Skeletal muscle satellite cell (primary cell): ENCODE results near the gene SNX11.

ENCODE experiments used
- H3K27me3 ChIP-seq: 2 replicates; pipeline ENCODE4 v1.7.0; 2013; ENCODE audit warnings: low read length; ENCODE audit not compliant: control insufficient read depth, insufficient read depth
- H3K36me3 ChIP-seq: 2 replicates; pipeline ENCODE4 v1.7.0; 2013; ENCODE audit warnings: mild to moderate bottlenecking, control low read depth, low read length; ENCODE audit not compliant: insufficient read depth
- H3K4me1 ChIP-seq: 2 replicates; pipeline ENCODE4 v1.7.0; 2013; ENCODE audit warnings: low read length; ENCODE audit not compliant: control insufficient read depth, insufficient read depth
- H3K4me2 ChIP-seq: 2 replicates; pipeline ENCODE4 v1.7.0; 2013; ENCODE audit warnings: mild to moderate bottlenecking, low read length
- H3K4me3 ChIP-seq: 2 replicates; pipeline ENCODE4 v1.7.0; 2013; ENCODE audit warnings: low read length
- H3K9ac ChIP-seq: 2 replicates; pipeline ENCODE4 v1.7.0; 2013; ENCODE audit warnings: mild to moderate bottlenecking, low read depth, low read length, moderate library complexity
- H3K9me3 ChIP-seq: replicated peaks from 2 replicates; pipeline ENCODE4 v1.7.0; 2013; ENCODE audit warnings: mild to moderate bottlenecking, control low read depth, low read length

SNX11 gene

DNA sequence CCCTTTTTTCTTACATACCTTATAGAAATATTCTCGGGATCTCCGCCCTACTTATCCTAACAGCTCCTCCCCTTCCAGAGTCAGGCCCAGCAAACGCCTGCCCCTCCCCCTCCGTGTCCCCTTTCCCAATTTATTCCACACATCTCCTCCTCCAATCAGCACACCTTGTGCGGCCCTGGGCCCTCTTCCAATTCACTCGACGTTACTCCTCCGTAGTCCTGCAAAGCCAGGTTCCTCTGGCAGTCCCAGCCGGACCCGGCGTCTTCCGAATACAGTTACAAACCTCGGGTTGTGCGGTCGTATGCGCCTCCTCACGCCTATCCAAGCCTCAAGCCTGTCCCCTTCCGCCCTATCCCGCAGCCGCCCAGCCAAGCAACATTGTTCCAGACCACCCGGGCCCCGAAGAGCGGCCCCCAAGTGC lies 7.0 kb upstream of the SNX11 start:
- Histone ChIP-seq H3K4me2 (peak overlapping the region; percentile 86), H3K9ac (peak overlapping the region; percentile 81), H3K27me3 (no peaks in the 10 kb centered on the region), H3K36me3 (peaks cover 5% of the 10 kb centered on the region), H3K9me3 (no peaks in the 10 kb centered on the region), H3K4me1 (no peaks in the 10 kb centered on the region), H3K4me3 (peak overlapping the region; percentile 87)

DNA sequence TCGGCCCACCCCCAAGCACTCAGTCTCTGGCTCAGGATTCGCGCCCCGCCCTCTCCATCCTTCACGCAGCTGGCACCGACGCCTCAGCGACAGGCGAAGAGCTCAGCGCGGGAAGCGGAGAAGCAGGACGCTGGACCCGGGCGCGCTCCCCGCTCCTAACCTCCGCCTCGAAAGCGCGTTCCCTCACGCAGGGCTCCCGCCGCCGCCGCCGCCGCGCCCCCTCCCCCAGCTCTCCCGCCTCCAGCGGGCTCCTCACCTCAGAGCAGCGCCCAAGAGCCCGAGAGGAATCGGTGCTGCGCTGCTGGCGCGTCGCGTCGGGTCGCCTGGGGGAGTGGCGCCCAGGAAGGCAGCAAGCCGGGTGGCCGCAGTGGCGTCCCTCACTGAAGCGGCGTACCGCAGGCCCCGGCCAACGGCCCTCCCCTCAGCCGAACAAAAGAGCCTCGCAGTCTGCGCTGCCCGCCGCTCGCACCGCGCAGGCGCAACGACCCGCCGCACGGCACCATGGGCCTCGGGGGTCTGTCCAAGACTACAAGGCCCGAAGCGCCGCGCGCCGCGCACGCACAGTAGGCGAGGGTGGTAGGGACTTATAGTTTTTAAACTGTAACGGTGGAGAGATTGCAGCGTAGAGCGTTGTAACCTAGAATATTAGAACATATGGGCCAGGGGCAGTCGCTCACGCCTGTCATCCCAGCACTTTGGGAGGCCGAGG lies 6.4 kb upstream of the SNX11 start, which contains the start of gene CBX1:
Gene CBX1, minus strand, starts transcription at position 467 of the 709 bp plus-strand sequence. CDS start 24,474 bp downstream, outside the sequence.
- Histone ChIP-seq H3K9ac (peak within 1 kb of the TSS; percentile 81), H3K36me3 (no peaks in the 10 kb centered on the region), H3K4me3 (peak within 1 kb of the TSS; percentile 87), H3K4me2 (peak within 1 kb of the TSS; percentile 86), H3K27me3 (no peaks in the 10 kb centered on the region), H3K4me1 (no peaks in the 10 kb centered on the region), H3K9me3 (no peaks in the 10 kb centered on the region)

DNA sequence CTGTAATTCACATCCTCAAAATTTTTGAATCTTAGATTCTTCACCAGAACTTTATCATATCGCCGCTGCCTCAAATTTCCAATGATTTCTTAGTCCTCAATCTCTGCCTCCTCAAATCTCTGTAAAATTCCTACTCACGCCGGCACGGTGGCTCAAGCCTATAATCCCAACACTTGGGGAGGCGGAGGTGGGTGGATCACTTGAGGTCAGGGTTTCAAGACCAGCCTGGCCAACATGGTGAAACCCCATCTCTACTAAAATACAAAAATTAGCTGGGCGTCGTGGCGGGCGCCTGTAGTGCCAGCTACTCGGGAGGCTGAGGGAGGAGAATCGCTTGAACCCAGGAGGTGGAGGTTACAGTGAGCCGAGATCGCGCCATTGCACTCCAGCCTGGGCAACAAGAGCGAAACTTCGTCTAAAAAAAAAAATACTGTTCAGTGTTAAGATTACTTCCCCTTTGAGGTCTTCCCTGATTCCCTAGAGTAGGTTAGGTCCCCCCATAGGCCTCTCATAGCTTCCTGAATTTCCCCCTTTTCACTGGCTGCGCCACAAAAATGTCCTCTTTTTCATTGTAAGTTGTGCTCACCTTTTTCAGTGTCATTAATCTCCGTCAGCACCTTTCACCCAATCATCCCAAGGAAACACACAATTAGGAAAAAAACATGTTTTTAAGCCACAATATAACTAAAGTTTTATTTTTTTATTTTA lies 5.4 kb upstream of the SNX11 start:
- Histone ChIP-seq H3K9ac (no peak overlapping the region), H3K4me1 (peaks cover 3% of the 10 kb centered on the region), H3K4me3 (no peak overlapping the region), H3K36me3 (no peaks in the 10 kb centered on the region), H3K9me3 (no peaks in the 10 kb centered on the region), H3K27me3 (no peaks in the 10 kb centered on the region), H3K4me2 (peak overlapping the region; percentile 86)

DNA sequence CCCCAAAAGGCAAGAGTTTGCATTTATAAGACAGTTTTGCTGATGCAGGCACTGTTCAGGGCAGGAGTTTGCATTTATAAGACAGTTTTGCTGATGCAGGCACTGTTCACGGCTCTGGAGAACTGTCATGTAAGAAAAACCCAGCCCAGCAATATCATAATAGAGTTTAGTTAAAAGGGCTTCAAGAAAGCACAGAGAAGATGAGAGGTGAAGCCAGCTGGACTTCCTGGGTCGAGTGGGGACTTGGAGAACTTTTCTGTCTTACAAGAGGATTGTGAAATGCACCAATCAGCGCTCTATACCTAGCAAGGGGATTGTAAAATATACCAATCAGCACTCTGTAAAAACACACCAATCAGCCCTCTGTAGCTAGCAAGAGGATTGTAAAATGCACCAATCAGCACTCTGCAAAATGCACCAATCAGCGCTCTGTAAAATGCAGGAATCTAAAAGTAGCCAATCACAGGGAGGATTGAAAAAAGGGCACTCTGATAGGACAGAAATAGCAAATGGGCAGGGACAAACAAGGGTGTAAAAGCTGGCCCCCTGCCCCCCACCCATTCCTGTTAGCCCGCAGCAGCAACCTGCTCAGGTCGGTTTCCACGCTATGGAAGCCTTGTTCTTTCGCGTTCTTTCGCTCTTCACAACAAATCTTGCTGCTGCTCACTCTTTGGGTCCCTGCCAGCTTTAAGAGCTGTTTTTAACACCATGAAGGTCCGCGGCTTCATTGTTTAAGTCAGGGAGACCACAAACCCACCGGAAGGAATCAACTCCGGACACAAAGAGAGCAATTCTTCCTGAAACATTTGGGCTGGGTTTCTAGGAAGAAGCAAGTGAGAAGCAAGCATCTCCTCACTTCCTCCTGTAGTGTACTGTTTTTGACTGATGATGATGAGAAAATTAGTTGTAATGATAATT lies 4.5 kb upstream of the SNX11 start:
- Histone ChIP-seq H3K36me3 (no peaks in the 10 kb centered on the region), H3K27me3 (no peaks in the 10 kb centered on the region), H3K4me3 (no peak overlapping the region), H3K4me2 (no peak overlapping the region), H3K4me1 (peaks cover 3% of the 10 kb centered on the region), H3K9me3 (no peaks in the 10 kb centered on the region), H3K9ac (no peak overlapping the region)

DNA sequence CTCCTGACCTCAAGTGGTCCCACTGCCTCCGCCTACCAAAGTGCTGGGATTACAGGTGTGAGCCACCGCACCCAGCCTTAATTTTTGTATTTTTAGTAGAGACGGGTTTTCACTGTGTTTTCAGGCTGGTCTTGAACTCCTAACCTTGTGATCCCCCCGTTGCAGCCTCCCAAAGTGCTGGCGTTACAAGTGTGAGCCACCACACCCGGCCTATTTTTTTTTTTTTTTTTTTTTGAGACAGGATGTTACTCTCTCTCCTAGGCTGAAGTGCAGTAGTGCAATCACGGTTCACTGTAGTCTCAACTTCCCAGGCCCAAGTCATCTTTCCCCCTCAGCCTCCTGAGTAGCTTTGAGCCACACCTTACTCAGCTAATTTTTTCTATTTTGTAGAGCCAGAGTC lies 3.1 kb upstream of the SNX11 start:
- Histone ChIP-seq H3K36me3 (no peaks in the 10 kb centered on the region), H3K9me3 (no peaks in the 10 kb centered on the region), H3K27me3 (no peaks in the 10 kb centered on the region), H3K4me2 (no peak overlapping the region), H3K4me3 (no peak overlapping the region), H3K4me1 (peaks cover 11% of the 10 kb centered on the region), H3K9ac (no peak overlapping the region)

DNA sequence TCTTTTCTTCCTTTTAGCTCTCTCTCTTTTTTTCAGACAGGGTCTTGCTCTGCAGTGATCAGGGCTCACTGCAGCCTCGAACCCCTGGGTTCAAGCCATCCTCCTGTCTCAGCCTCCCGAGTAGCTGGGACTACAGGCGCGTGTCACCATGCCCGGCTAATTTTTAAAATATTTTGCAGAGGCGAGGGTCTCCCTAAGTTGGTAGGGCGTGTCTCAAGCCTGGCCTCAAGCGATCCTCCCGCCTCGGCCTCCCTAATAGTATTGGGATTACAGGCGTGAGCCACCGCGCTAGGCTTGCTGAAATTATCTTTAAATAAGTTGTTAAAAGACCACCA lies 797 bp upstream of the SNX11 start:
- peak overlapping the region; percentile 89 for H3K4me2 ChIP-seq
- peak overlapping the region; percentile 94 for H3K9ac ChIP-seq
- no peaks in the 10 kb centered on the region for H3K9me3 ChIP-seq
- H3K36me3 ChIP-seq: no peaks in the 10 kb centered on the region
- no peaks in the 10 kb centered on the region for H3K27me3 ChIP-seq
- peak overlapping the region; percentile 93 for H3K4me3 ChIP-seq
- peaks cover 11% of the 10 kb centered on the region for H3K4me1 ChIP-seq

DNA sequence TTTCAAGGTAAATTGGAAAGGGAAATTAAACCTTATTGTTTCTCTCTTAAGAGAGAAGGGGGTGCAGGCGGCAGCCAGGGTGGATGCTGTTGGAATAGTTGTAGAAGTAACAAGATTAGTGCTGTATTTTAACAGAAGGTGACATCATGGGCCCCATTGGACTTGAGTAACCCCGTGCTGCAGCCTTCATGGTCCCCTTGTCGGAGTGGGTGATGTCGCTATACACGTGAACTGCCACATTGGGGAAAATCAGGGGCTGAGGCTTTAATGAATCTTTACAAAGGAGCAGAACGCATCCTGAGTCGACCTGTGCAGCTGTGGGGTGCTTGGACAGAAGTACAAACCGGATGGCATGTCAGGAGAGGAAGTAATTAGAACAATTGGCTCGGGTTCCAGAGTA lies 3.2 kb downstream of the SNX11 start:
- Histone ChIP-seq H3K4me3 (no peak overlapping the region), H3K27me3 (no peaks in the 10 kb centered on the region), H3K4me1 (peaks cover 11% of the 10 kb centered on the region), H3K9ac (no peak overlapping the region), H3K9me3 (no peaks in the 10 kb centered on the region), H3K4me2 (no peak overlapping the region), H3K36me3 (peaks cover 7% of the 10 kb centered on the region)

DNA sequence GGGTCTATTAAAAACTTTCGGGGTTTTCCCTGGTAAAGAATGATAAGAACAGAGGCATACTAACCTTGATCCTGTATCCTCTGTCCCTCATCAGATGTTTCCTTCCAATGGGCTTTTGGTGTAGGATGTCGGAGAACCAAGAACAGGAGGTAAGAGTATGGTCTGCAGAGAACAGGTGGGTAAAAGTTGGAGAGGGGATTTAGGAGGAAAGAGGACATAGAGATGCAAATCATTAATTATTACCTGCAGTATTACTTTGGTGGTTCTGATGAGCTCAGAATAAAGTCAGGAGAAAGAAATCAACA lies 4.3 kb downstream of the SNX11 start:
- Histone ChIP-seq H3K9me3 (no peaks in the 10 kb centered on the region), H3K4me1 (peaks cover 8% of the 10 kb centered on the region), H3K4me2 (no peak overlapping the region), H3K4me3 (no peak overlapping the region), H3K9ac (no peak overlapping the region), H3K36me3 (peaks cover 7% of the 10 kb centered on the region), H3K27me3 (no peaks in the 10 kb centered on the region)

DNA sequence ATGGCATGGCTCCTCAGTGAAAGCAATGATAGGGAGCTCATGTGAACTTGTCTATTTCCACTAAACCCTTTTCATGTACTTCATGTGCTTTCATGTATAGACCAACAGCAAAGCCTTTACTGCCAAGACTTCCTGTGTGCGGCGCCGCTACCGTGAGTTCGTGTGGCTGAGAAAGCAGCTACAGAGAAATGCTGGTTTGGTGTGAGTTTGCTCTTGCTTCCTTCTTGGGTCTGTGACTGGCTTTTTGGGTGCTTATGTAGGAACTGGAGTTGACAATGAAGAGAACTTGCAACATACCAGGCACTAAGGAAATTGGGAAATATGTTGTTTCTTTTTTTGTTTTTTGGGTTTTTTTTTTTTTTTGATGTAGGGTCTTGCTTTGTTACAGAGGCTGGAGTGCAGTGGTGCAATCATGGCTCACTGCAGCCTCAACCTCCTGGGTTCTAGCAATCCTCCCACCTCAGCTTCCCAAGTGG lies 5.7 kb downstream of the SNX11 start:
- Histone ChIP-seq H3K4me1 (peaks cover 8% of the 10 kb centered on the region), H3K36me3 (peaks cover 10% of the 10 kb centered on the region), H3K4me3 (no peak overlapping the region), H3K9me3 (no peaks in the 10 kb centered on the region), H3K4me2 (no peak overlapping the region), H3K27me3 (no peaks in the 10 kb centered on the region), H3K9ac (no peak overlapping the region)

DNA sequence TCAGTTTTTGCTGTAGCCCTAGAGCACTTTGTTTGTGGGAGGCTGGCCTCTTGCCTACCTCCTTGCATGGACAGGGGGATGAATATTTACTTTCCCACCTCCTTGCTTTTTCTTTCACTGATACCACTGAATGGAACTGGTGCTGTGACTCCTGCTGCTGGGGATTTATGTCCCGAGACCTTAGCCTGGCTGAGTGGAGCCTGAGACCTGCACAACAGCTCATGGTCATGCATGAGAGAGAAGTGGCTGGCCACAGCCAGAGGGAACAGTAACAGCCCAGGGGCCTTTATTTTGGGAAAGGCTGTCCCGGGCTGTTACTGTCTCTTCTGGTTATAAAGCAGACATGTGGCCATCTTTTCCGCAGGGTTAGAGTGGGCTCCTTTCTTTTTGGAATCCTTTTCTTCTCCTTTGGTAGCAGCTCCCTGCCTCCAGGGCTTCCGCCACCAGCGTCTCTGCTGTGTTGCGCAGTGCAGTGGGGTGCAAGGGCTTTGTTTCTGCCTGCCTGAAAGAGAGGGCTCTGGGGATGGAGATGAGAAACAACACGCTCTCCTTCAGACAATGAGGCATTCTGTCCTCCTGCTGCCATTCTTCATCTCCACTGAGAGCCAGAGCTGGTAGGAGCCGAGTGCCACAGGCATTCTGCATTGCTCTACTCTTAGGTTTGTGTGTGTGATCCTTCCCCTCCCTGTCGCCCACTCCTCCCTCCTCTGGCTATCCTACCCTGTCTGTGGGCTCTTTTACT lies 14.5 kb downstream of the SNX11 start:
- Histone ChIP-seq H3K36me3 (peaks cover 49% of the 10 kb centered on the region), H3K9me3 (no peaks in the 10 kb centered on the region), H3K4me2 (no peak overlapping the region), H3K4me3 (no peak overlapping the region), H3K9ac (no peak overlapping the region), H3K27me3 (no peaks in the 10 kb centered on the region), H3K4me1 (peaks cover 1% of the 10 kb centered on the region)

DNA sequence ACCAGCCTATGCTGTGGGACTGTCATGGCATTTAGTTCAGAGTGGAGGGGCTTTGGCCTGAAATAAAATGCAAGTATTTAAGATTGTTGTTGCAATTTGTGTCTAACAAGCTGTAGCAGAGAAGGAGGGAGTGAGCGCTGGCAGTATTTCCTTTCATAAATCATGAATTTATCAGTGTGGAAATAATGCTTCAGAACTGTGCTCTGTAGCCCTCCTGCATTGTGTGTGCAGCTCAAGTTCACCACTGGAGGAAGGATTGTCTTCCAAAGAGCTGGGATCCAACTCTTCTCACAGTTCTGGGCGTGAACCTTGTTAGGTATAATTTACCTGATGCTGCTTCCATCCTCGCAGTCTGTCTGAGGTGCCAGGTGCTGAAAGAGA lies 15.1 kb downstream of the SNX11 start:
- Histone ChIP-seq H3K4me1 (peaks cover 7% of the 10 kb centered on the region), H3K4me3 (no peak overlapping the region), H3K9me3 (no peaks in the 10 kb centered on the region), H3K4me2 (no peak overlapping the region), H3K27me3 (no peaks in the 10 kb centered on the region), H3K36me3 (peaks cover 49% of the 10 kb centered on the region), H3K9ac (no peak overlapping the region)
